ENCODE measurements around the gene SELENOP. TPM values are rescaled to one million over a fixed set of nuclear protein-coding genes. Genes with fewer than 3 reads are reported as not detected.

SELENOP gene
- total RNA-seq, 1 donor from 2014 or later = 85.3 TPM

- no peak for TF ChIP-seq CTCF (IDR thresholded peaks at IDR 0.05; ENCODE audit: unreplicated experiment)
- Mint-ChIP-seq H3K4me3 (ENCODE audit: low read depth) (no peak overlapping the region), H3K4me1 (ENCODE audit: low read depth) (no peaks in the 10 kb centered on the region), H3K9me3 (ENCODE audit: low read depth) (peaks cover 46% of the 10 kb centered on the region), H3K36me3 (ENCODE audit: insufficient read depth) (peaks cover 3% of the 10 kb centered on the region), H3K27me3 (no peaks in the 10 kb centered on the region), H3K27ac (no peak overlapping the region)
- DNase-seq (ENCODE audit: low spot score, unreplicated experiment) = no peak
These were observed 24.6 kb downstream of the SELENOP start for GRCh38 chr5:42787073-42787472.

GRCh38 chr5:42785756-42786155, 25.9 kb downstream of the SELENOP start:
- Mint-ChIP-seq H3K27ac (no peak overlapping the region), H3K9me3 (ENCODE audit: low read depth) (peaks cover 46% of the 10 kb centered on the region), H3K4me3 (ENCODE audit: low read depth) (no peak overlapping the region), H3K36me3 (ENCODE audit: insufficient read depth) (peaks cover 3% of the 10 kb centered on the region), H3K4me1 (ENCODE audit: low read depth) (no peaks in the 10 kb centered on the region), H3K27me3 (peaks cover 3% of the 10 kb centered on the region)
- no peak for DNase-seq (ENCODE audit: low spot score, unreplicated experiment)
- TF ChIP-seq CTCF (IDR thresholded peaks at IDR 0.05; ENCODE audit: unreplicated experiment) = no peak

- Mint-ChIP-seq H3K4me1 (ENCODE audit: low read depth) (no peaks in the 10 kb centered on the region), H3K36me3 (ENCODE audit: insufficient read depth) (peaks cover 3% of the 10 kb centered on the region), H3K27ac (no peak overlapping the region)
These were observed 27.6 kb downstream of the SELENOP start for GRCh38 chr5:42784132-42784531.

GRCh38 chr5:42781584-42781983, 30.1 kb downstream of the SELENOP start:
- no peak for TF ChIP-seq CTCF (IDR thresholded peaks at IDR 0.05; ENCODE audit: unreplicated experiment)
- Mint-ChIP-seq H3K4me3 (ENCODE audit: low read depth) (no peak overlapping the region), H3K27me3 (peaks cover 9% of the 10 kb centered on the region), H3K9me3 (ENCODE audit: low read depth) (peaks cover 23% of the 10 kb centered on the region), H3K4me1 (ENCODE audit: low read depth) (peaks cover 2% of the 10 kb centered on the region), H3K27ac (no peak overlapping the region), H3K36me3 (ENCODE audit: insufficient read depth) (peaks cover 3% of the 10 kb centered on the region)
- DNase-seq (ENCODE audit: low spot score, unreplicated experiment) = no peak

More at GRCh38 chr5:42784132-42784531, 27.6 kb downstream of the SELENOP start:
- Mint-ChIP-seq H3K9me3 (ENCODE audit: low read depth) (peaks cover 34% of the 10 kb centered on the region), H3K27me3 (peaks cover 6% of the 10 kb centered on the region), H3K4me3 (ENCODE audit: low read depth) (no peak overlapping the region)
- no peak for DNase-seq (ENCODE audit: low spot score, unreplicated experiment)
- TF ChIP-seq CTCF (IDR thresholded peaks at IDR 0.05; ENCODE audit: unreplicated experiment) = no peak

- Mint-ChIP-seq H3K4me3 (ENCODE audit: low read depth) (no peak overlapping the region), H3K27me3 (peaks cover 23% of the 10 kb centered on the region), H3K27ac (no peak overlapping the region), H3K36me3 (ENCODE audit: insufficient read depth) (no peaks in the 10 kb centered on the region), H3K9me3 (ENCODE audit: low read depth) (peaks cover under 1% of the 10 kb centered on the region), H3K4me1 (ENCODE audit: low read depth) (peaks cover 2% of the 10 kb centered on the region)
- DNase-seq (ENCODE audit: low spot score, unreplicated experiment) = no peak
- no peak for TF ChIP-seq CTCF (IDR thresholded peaks at IDR 0.05; ENCODE audit: unreplicated experiment)
These were observed 32.6 kb downstream of the SELENOP start for GRCh38 chr5:42779083-42779482.
